ENCODE measurements around the gene TATDN3.

TATDN3 gene

GRCh38 chr1:212780759-212781158 lies 10.9 kb upstream of the TATDN3 start:
- Histone ChIP-seq H3K27me3 (ENCODE audit: control insufficient read depth, insufficient read depth, low read length) (no peaks in the 10 kb centered on the region), H3K4me3 (ENCODE audit: low read length) (no peak overlapping the region), H3K4me1 (ENCODE audit: control insufficient read depth, low read depth, low read length) (no peaks in the 10 kb centered on the region), H3K36me3 (ENCODE audit: control insufficient read depth, low read depth, low read length) (peaks cover 41% of the 10 kb centered on the region), H3K9me3 (ENCODE audit: control insufficient read depth, low read depth, low read length) (peaks cover 3% of the 10 kb centered on the region), H3K9ac (ENCODE audit: low read length) (no peak overlapping the region), H3K27ac (ENCODE audit: low read length) (no peak overlapping the region)

DNA sequence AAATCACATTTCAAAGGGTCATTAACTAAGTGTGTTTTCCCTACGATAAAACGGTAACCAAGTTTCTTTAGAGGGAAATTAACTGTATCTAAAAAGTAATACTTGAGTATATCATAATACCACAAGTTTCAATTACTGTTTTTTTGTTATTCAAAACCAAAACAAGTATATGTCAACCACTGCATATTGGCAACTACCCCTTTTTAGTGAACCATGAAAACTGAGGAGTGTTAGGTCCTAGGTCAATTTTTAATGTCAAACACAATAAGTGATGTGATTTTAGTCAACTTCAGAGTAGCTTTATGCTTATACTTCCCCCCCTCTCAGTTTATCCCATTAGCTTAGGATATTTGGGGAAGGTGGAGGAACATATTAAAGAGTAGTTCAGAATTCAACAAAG lies 10.5 kb upstream of the TATDN3 start:
- peaks cover 3% of the 10 kb centered on the region for H3K9me3 ChIP-seq (ENCODE audit: control insufficient read depth, low read depth, low read length)
- H3K4me3 ChIP-seq (ENCODE audit: low read length): no peak overlapping the region
- no peaks in the 10 kb centered on the region for H3K4me1 ChIP-seq (ENCODE audit: control insufficient read depth, low read depth, low read length)
- H3K36me3 ChIP-seq (ENCODE audit: control insufficient read depth, low read depth, low read length): peaks cover 44% of the 10 kb centered on the region
- H3K27ac ChIP-seq (ENCODE audit: low read length): no peak overlapping the region
- no peaks in the 10 kb centered on the region for H3K27me3 ChIP-seq (ENCODE audit: control insufficient read depth, insufficient read depth, low read length)
- no peak overlapping the region for H3K9ac ChIP-seq (ENCODE audit: low read length)

DNA sequence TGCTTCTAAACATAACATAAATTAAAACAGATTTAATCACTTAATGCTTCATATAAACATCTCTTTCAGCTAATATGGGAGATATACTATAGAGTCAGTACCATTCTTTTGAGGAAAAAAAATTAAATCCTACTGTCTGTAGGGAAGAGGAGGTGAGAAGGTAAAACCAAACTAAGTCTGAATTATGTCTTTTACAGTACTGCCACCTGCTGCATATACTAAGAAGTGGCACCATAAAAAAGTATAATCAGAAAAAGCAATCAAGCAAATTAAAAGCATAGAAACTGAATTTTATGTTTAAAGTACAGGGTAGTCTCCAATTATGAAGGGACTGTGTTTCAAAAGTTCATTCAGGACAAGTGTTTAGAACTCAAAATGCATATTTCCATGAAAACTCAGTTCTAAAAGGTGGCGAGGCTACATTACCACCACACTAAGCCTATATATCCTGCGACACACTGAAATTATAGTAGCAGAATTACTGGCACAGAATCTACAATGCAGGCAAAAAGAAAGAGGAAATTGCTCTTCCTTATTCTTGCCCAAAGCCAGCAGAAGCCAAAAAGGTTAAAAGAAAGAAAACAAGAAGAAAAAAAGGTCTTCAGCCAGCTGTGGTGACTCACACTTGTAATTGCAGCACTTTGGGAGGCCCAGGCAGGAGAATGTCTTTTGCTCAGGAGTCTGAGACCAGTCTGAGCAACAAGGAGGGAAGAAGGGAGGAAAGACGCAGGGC lies 9.1 kb upstream of the TATDN3 start:
- Histone ChIP-seq H3K4me3 (ENCODE audit: low read length) (no peak overlapping the region), H3K4me1 (ENCODE audit: control insufficient read depth, low read depth, low read length) (no peaks in the 10 kb centered on the region), H3K27ac (ENCODE audit: low read length) (no peak overlapping the region), H3K36me3 (ENCODE audit: control insufficient read depth, low read depth, low read length) (peaks cover 54% of the 10 kb centered on the region), H3K9ac (ENCODE audit: low read length) (no peak overlapping the region), H3K9me3 (ENCODE audit: control insufficient read depth, low read depth, low read length) (peaks cover 3% of the 10 kb centered on the region), H3K27me3 (ENCODE audit: control insufficient read depth, insufficient read depth, low read length) (no peaks in the 10 kb centered on the region)

DNA sequence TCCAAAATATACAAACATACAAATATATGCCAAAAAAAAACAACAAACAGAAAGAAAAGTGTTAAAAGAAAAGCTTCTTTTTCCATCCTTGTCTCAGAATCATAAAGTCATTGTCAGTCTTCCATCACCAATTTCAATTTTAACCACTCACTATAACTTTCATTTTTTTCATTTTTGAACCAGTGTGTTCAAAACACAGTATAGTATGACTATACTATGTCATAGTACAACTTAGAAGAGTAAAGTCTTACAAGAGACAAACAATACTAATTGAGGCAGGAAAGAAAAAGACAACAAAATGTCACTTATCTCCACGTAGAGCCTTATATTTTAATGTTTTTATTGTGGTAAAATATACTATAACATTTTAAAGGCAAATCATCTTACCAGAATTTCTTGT lies 7.7 kb upstream of the TATDN3 start:
- peaks cover 55% of the 10 kb centered on the region for H3K36me3 ChIP-seq (ENCODE audit: control insufficient read depth, low read depth, low read length)
- peaks cover 3% of the 10 kb centered on the region for H3K9me3 ChIP-seq (ENCODE audit: control insufficient read depth, low read depth, low read length)
- H3K4me3 ChIP-seq (ENCODE audit: low read length): no peak overlapping the region
- H3K4me1 ChIP-seq (ENCODE audit: control insufficient read depth, low read depth, low read length): no peaks in the 10 kb centered on the region
- H3K27me3 ChIP-seq (ENCODE audit: control insufficient read depth, insufficient read depth, low read length): no peaks in the 10 kb centered on the region
- H3K27ac ChIP-seq (ENCODE audit: low read length): no peak overlapping the region
- H3K9ac ChIP-seq (ENCODE audit: low read length): no peak overlapping the region

- no peaks in the 10 kb centered on the region for H3K4me1 ChIP-seq (ENCODE audit: control insufficient read depth, low read depth, low read length)
- peaks cover under 1% of the 10 kb centered on the region for H3K9me3 ChIP-seq (ENCODE audit: control insufficient read depth, low read depth, low read length)
- no peaks in the 10 kb centered on the region for H3K27me3 ChIP-seq (ENCODE audit: control insufficient read depth, insufficient read depth, low read length)
- H3K27ac ChIP-seq (ENCODE audit: low read length): no peak overlapping the region
- H3K9ac ChIP-seq (ENCODE audit: low read length): no peak overlapping the region
- H3K36me3 ChIP-seq (ENCODE audit: control insufficient read depth, low read depth, low read length): peaks cover 52% of the 10 kb centered on the region
- H3K4me3 ChIP-seq (ENCODE audit: low read length): no peak overlapping the region
Observed at GRCh38 chr1:212785871-212786270, 5.8 kb upstream of the TATDN3 start.

DNA sequence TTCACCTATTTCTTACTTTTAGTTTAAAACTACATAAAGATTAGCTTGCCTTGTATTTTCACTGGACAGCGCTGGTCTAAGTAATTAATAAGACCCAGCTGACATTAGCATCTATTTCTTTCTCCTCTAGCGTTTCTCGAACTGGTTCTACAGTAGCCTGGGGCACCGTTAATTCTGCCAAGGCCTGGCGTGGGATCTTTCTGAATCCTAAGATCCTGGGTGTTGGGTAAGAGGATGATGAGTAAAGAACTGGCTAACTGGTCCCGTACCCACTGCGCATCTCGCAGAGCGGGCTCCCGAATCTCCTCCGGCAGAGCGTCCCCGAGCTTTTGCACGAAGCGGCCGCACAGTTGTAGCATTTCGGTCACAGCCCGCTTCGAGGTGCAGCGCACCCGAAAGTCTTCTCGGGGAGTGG lies 426 bp upstream of the TATDN3 start:
- Histone ChIP-seq H3K4me3 (ENCODE audit: low read length) (peak overlapping the region; percentile 80), H3K27me3 (ENCODE audit: control insufficient read depth, insufficient read depth, low read length) (no peaks in the 10 kb centered on the region), H3K9ac (ENCODE audit: low read length) (peak overlapping the region; percentile 86), H3K27ac (ENCODE audit: low read length) (peak overlapping the region; percentile 77), H3K4me1 (ENCODE audit: control insufficient read depth, low read depth, low read length) (no peaks in the 10 kb centered on the region), H3K9me3 (ENCODE audit: control insufficient read depth, low read depth, low read length) (no peaks in the 10 kb centered on the region), H3K36me3 (ENCODE audit: control insufficient read depth, low read depth, low read length) (peaks cover 10% of the 10 kb centered on the region)

DNA sequence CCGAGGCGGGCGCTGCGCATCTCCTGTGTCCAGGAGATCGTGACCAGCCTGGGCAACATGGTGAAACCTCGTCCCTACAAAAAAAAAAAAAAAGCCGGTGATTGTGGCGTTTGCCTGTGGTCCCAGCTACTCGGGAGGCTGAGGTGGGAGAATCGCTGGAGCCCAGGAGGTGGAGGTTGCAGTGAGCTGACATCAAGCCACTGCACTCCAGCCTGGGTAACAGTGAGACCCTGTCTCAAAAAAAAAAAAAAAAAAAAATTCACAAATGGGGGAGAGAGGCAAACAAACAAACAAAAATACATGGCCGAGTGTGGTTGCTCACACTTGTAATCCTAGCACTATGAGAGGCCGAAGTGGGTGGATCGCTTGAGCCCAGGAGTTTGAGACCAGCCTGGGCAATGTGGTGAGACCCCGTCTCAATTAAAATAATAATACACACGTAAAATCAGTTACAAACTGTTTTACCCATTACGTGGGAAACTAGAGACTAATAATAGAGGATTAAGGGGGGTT lies 758 bp downstream of the TATDN3 start:
- H3K9me3 ChIP-seq (ENCODE audit: control insufficient read depth, low read depth, low read length): no peaks in the 10 kb centered on the region
- no peaks in the 10 kb centered on the region for H3K4me1 ChIP-seq (ENCODE audit: control insufficient read depth, low read depth, low read length)

DNA sequence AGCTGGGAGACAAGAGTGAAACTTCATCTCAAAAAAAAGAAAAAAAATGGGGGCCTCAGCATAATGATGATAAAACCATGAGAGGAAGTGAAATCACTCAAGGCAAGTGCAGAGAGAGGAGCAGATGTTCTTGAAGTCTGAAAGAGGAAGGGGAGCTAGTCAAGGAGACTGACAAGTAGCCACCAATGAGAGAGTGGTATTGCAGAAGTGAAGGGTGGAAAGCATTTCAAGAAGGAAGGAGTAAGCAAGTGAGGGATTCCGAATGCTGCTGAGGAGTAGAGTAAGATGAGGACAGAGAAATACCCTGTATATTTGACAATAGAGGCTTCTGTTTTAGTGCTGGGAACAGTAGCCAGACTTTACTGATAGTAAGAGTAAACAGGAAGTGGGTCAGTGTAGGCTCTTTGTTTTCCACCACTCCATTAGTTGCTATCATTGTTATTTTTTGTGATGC lies 2.9 kb downstream of the TATDN3 start:
- no peaks in the 10 kb centered on the region for H3K27me3 ChIP-seq (ENCODE audit: control insufficient read depth, insufficient read depth, low read length)
- H3K4me3 ChIP-seq (ENCODE audit: low read length): no peak overlapping the region
- H3K27ac ChIP-seq (ENCODE audit: low read length): no peak overlapping the region
- peaks cover 14% of the 10 kb centered on the region for H3K36me3 ChIP-seq (ENCODE audit: control insufficient read depth, low read depth, low read length)
- no peak overlapping the region for H3K9ac ChIP-seq (ENCODE audit: low read length)
- H3K9me3 ChIP-seq (ENCODE audit: control insufficient read depth, low read depth, low read length): no peaks in the 10 kb centered on the region
- H3K4me1 ChIP-seq (ENCODE audit: control insufficient read depth, low read depth, low read length): no peaks in the 10 kb centered on the region

More for the DNA sequence above, 758 bp downstream of the TATDN3 start:
- no peaks in the 10 kb centered on the region for H3K27me3 ChIP-seq (ENCODE audit: control insufficient read depth, insufficient read depth, low read length)
- H3K36me3 ChIP-seq (ENCODE audit: control insufficient read depth, low read depth, low read length): peaks cover 8% of the 10 kb centered on the region
- H3K9ac ChIP-seq (ENCODE audit: low read length): peak overlapping the region; percentile 86
- H3K27ac ChIP-seq (ENCODE audit: low read length): no peak overlapping the region
- H3K4me3 ChIP-seq (ENCODE audit: low read length): peak overlapping the region; percentile 80

DNA sequence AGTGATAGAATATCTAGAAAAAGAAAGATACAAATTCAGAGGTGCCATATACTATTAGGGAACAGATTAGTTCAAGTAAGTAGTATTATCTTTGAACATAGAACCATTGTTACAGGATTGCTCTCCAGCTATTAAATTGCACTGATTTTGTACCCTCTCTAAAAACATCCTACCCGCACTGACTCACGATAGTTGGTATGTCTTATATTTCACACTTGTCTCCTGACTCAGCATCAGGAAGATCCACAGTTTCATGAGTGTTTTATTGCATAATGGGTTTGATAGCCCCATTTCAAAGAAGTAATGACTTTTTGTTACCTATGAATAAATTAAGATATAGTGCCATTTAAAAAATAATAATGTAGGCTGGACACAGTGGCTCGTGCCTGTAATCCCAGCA lies 6.0 kb downstream of the TATDN3 start:
- H3K9ac ChIP-seq (ENCODE audit: low read length): no peak overlapping the region
- H3K27me3 ChIP-seq (ENCODE audit: control insufficient read depth, insufficient read depth, low read length): no peaks in the 10 kb centered on the region
- no peak overlapping the region for H3K4me3 ChIP-seq (ENCODE audit: low read length)
- no peaks in the 10 kb centered on the region for H3K9me3 ChIP-seq (ENCODE audit: control insufficient read depth, low read depth, low read length)
- peaks cover 14% of the 10 kb centered on the region for H3K36me3 ChIP-seq (ENCODE audit: control insufficient read depth, low read depth, low read length)
- H3K27ac ChIP-seq (ENCODE audit: low read length): no peak overlapping the region
- peaks cover 6% of the 10 kb centered on the region for H3K4me1 ChIP-seq (ENCODE audit: control insufficient read depth, low read depth, low read length)

DNA sequence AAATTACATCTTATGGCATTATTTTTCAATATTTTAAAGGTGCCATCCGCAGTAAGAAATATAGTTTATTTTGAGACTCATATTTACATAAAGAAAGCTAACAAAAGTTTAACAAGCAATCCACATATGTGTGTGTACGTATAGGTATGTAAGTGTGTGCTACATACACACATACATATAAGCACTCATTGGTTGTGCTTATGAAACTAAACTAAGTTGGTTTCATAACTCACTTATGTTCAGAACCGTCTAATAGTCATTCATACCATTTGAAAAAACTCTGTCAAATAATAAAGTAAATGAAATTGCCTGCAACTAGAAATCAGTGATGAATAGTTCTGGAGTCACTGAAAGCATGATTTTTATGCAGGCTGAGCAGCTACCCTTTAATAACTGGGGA lies 14.1 kb downstream of the TATDN3 start:
- Histone ChIP-seq H3K4me3 (ENCODE audit: low read length) (no peak overlapping the region), H3K4me1 (ENCODE audit: control insufficient read depth, low read depth, low read length) (peaks cover 6% of the 10 kb centered on the region), H3K9me3 (ENCODE audit: control insufficient read depth, low read depth, low read length) (no peaks in the 10 kb centered on the region), H3K9ac (ENCODE audit: low read length) (no peak overlapping the region), H3K27me3 (ENCODE audit: control insufficient read depth, insufficient read depth, low read length) (no peaks in the 10 kb centered on the region), H3K36me3 (ENCODE audit: control insufficient read depth, low read depth, low read length) (peaks cover 19% of the 10 kb centered on the region), H3K27ac (ENCODE audit: low read length) (no peak overlapping the region)

GRCh38 chr1:212814537-212815334 lies 23.0 kb downstream of the TATDN3 start:
- Histone ChIP-seq H3K4me3 (ENCODE audit: low read length) (no peak overlapping the region), H3K9me3 (ENCODE audit: control insufficient read depth, low read depth, low read length) (no peaks in the 10 kb centered on the region), H3K27ac (ENCODE audit: low read length) (no peak overlapping the region), H3K36me3 (ENCODE audit: control insufficient read depth, low read depth, low read length) (no peaks in the 10 kb centered on the region), H3K9ac (ENCODE audit: low read length) (no peak overlapping the region), H3K4me1 (ENCODE audit: control insufficient read depth, low read depth, low read length) (peaks cover 3% of the 10 kb centered on the region), H3K27me3 (ENCODE audit: control insufficient read depth, insufficient read depth, low read length) (no peaks in the 10 kb centered on the region)
